GM12878 (cell line): Measurements from ENCODE around the gene SLC12A3. TPM values are rescaled to one million over a fixed set of nuclear protein-coding genes. Genes with fewer than 3 reads are reported as not detected.

ENCODE experiments used
- BACH1 ChIP-seq: fragments of 450-650 bp; IDR thresholded peaks from 2 replicates; pipeline ENCODE4 v1.6.1; 2017; ENCODE audit warnings: mild to moderate bottlenecking, borderline replicate concordance
- CBX3 ChIP-seq: fragments of 200-600 bp; sonication (generic); IDR thresholded peaks from 2 replicates; pipeline ENCODE4 v1.6.1; 2016; ENCODE audit warnings: low read depth, borderline replicate concordance
- CUX1 ChIP-seq: IDR thresholded peaks from 2 replicates; pipeline ENCODE4 v1.6.1; 2012; ENCODE audit warnings: improper control_type of control experiment, low read depth, low read length; ENCODE audit not compliant: insufficient replicate concordance
- E2F8 ChIP-seq: fragments of 450-650 bp; IDR thresholded peaks from 2 replicates; pipeline ENCODE4 v1.6.1; 2018; ENCODE audit warnings: mild to moderate bottlenecking, low read depth, moderate library complexity; ENCODE audit not compliant: partially characterized antibody
- EGR1 ChIP-seq, 2 experiments: IDR thresholded peaks; 1 replicate in 1 of 2; 2 replicates in 1 of 2; pipeline ENCODE4 v1.6.1; 2011 to 2012; ENCODE audit warnings: low read depth in 2 of 2, low read length in 2 of 2, borderline replicate concordance in 1 of 2, mild to moderate bottlenecking in 1 of 2, moderate library complexity in 1 of 2
- LARP7 ChIP-seq: fragments of 450-650 bp; IDR thresholded peaks from 2 replicates; pipeline ENCODE4 v1.6.1; 2017; ENCODE audit warnings: mild to moderate bottlenecking
- MLLT1 ChIP-seq: fragments of 450-650 bp; IDR thresholded peaks from 2 replicates; pipeline ENCODE4 v1.6.1; 2016; ENCODE audit warnings: mild to moderate bottlenecking
- NFIC ChIP-seq: IDR thresholded peaks from 2 replicates; pipeline ENCODE4 v1.6.1; 2012; ENCODE audit warnings: low read depth, mild to moderate bottlenecking, inconsistent platforms, low read length, moderate library complexity
- NFYB ChIP-seq: IDR thresholded peaks from 2 replicates; pipeline ENCODE4 v1.6.1; 2011; ENCODE audit warnings: low read depth, mild to moderate bottlenecking, low read length, improper control_type of control experiment, moderate library complexity; ENCODE audit not compliant: insufficient read depth
- PAX5 ChIP-seq: IDR thresholded peaks from 2 replicates; pipeline ENCODE4 v1.6.1; 2011; ENCODE audit warnings: low read depth, low read length, borderline replicate concordance
- PML ChIP-seq: IDR thresholded peaks from 2 replicates; pipeline ENCODE4 v1.6.1; 2012; ENCODE audit warnings: low read length, inconsistent platforms
- POU2F2 ChIP-seq: IDR thresholded peaks from 3 replicates; pipeline ENCODE4 v1.6.1; 2011; ENCODE audit warnings: low read depth, mild to moderate bottlenecking, low read length, borderline replicate concordance
- RELA ChIP-seq: fragments of 450-650 bp; IDR thresholded peaks from 2 replicates; pipeline ENCODE4 v1.8.0; 2014; ENCODE audit warnings: borderline replicate concordance; ENCODE audit not compliant: partially characterized antibody
- TCF12 ChIP-seq: IDR thresholded peaks from 2 replicates; pipeline ENCODE4 v1.6.1; 2011; ENCODE audit warnings: low read depth, mild to moderate bottlenecking, low read length
- YY1 ChIP-seq: IDR thresholded peaks from 2 replicates; pipeline ENCODE4 v1.6.1; 2011; ENCODE audit warnings: low read depth, mild to moderate bottlenecking, low read length
- ZBED1 ChIP-seq: IDR thresholded peaks from 2 replicates; pipeline ENCODE4 v1.6.1; 2016; ENCODE audit warnings: borderline replicate concordance
- polyA plus RNA-seq, 11 experiments: library from polyadenylated mRNA; depleted of rRNA in 4 of 11; unstranded in 6 of 11; stranded (reverse) in 5 of 11; fragments of >200 nt; fragmentation: Nextera tagmentation in 4 of 11; fragmentation: Illumina TruSeq in 1 of 11; extraction: Ambion mirVana in 4 of 11; extraction: Trizol in 1 of 11; gene quantifications; 1 replicate in 1 of 11; 2 replicates in 10 of 11; pipeline versions ENCODE4 v1.2.1 to v1.2.3, GENCODE V29; 2011 to 2016; ENCODE audit warnings: inconsistent platforms in 2 of 11, missing spikeins in 2 of 11, low read depth in 1 of 11
- total RNA-seq, 4 experiments: library from RNA; depleted of rRNA in 3 of 4; stranded (reverse); fragments of >200 nt in 3 of 4; fragmentation: Illumina TruSeq in 1 of 4; extraction: Trizol in 1 of 4; gene quantifications; 2 replicates each; pipeline versions ENCODE4 v1.2.1 to v1.2.3, GENCODE V29; 2013 to 2021

SLC12A3 gene
- total and polyA plus RNA-seq, 10 of the 15 experiments (the other 5 are each of a cell fraction or from before 2014, with no cell fraction given): 0.05 to 6.3 (median 3.1) TPM

- TF ChIP-seq MLLT1 (peak; percentile 90), EGR1 (IDR thresholded peaks at IDR 0.05; ENCODE audit: borderline replicate concordance in 1 of 2, low read depth in 2 of 2, low read length in 2 of 2) (peak in 1 of 2 experiments; percentile 96; a peak in 2 of 3 replicates), POU2F2 (peak; percentile 92), PML (peak; percentile 98), TCF12 (peak; percentile 65; the same call in 1 of the 2 replicates), RELA (peak; percentile 17), YY1 (peak; percentile 92), NFYB (peak; percentile 85), LARP7 (peak; percentile 96), CUX1 (no peak), ZBED1 (peak; percentile 85), NFIC (0 out of 2 replicates have a peak, but pooled peaks have one; percentile 0), BACH1 (peak; percentile 81), PAX5 (0 out of 2 replicates have a peak, but pooled peaks have one; percentile 22), E2F8 (no peak), CBX3 (no peak)
Observed at GRCh38 chr16:56931892-56932720, 67.1 kb downstream of the SLC12A3 start, which contains the start of gene HERPUD1 (continued).
